ENCODE measurements around the gene PPP1R8.
"Not testable (repeated sequence)": the region's sequence is repeated elsewhere in the genome, so short reads cannot be mapped to it uniquely, and the experiment has no call there.

- TF ChIP-seq, protein P1, sequence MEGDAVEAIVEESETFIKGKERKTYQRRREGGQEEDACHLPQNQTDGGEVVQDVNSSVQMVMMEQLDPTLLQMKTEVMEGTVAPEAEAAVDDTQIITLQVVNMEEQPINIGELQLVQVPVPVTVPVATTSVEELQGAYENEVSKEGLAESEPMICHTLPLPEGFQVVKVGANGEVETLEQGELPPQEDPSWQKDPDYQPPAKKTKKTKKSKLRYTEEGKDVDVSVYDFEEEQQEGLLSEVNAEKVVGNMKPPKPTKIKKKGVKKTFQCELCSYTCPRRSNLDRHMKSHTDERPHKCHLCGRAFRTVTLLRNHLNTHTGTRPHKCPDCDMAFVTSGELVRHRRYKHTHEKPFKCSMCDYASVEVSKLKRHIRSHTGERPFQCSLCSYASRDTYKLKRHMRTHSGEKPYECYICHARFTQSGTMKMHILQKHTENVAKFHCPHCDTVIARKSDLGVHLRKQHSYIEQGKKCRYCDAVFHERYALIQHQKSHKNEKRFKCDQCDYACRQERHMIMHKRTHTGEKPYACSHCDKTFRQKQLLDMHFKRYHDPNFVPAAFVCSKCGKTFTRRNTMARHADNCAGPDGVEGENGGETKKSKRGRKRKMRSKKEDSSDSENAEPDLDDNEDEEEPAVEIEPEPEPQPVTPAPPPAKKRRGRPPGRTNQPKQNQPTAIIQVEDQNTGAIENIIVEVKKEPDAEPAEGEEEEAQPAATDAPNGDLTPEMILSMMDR (conservative IDR thresholded peaks at IDR 0.05 in 1 of 2, IDR thresholded peaks at IDR 0.05 in 1 of 2; ENCODE audit: low read depth in 1 of 2, low read length in 2 of 2) = not testable (repeated sequence)
- TF ChIP-seq EZH2 (IDR thresholded peaks at IDR 0.05; ENCODE audit: low read length, missing control alignments) = not testable (repeated sequence)
Measured at GRCh38 chr1:27790270-27790669, 40.3 kb upstream of the PPP1R8 start.
